ENCODE measurements around the gene CD3D. TPM values are rescaled to one million over a fixed set of nuclear protein-coding genes. Genes with fewer than 3 reads are reported as not detected.
A peak's percentile ranks its signal among the peaks of the same experiment; 100 is the strongest.

CD3D gene
- total and polyA plus RNA-seq, 7 donors, result 0.12 to 0.81 (median 0.32) TPM; not detected in 1

DNA sequence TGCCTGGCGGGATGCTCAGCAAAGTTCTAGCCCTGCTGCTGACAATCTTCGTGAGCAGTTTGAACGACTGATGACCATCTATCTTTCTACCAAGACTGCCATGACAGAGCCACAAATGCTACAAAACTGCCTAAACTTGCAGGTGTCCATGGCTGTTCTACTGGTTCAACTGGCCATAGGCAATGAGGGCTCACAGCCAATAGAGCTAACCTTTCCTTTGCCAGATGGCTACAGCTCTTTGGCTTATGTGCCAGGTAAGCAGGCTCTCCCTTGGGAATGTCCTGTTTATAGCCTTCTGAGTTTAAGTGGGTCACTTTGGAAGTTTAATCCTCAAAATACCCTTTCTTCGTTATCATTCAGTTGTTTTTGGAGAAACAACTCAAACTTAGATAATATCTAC, 37.0 kb upstream of the CD3D start:
- Histone ChIP-seq H3K4me1 (peaks cover 9% of the 10 kb centered on the region), H3K9me3 (no peaks in the 10 kb centered on the region), H3K36me3 (ENCODE audit: insufficient read depth in 1 of 2, low read depth in 1 of 2) (peaks cover 19 to 95% of the 10 kb centered on the region in 2 donors), H3K4me3 (no peak overlapping the region), H3K27ac (peak overlapping the region; percentile 84), H3K27me3 (ENCODE audit: insufficient read depth in 3 of 3, low read length in 2 of 3) (no peaks in the 10 kb centered on the region)
- peak in 1 of 4 donors; percentile 59 for ATAC-seq
- DNase-seq, result no peak
- TF ChIP-seq, protein P1, sequence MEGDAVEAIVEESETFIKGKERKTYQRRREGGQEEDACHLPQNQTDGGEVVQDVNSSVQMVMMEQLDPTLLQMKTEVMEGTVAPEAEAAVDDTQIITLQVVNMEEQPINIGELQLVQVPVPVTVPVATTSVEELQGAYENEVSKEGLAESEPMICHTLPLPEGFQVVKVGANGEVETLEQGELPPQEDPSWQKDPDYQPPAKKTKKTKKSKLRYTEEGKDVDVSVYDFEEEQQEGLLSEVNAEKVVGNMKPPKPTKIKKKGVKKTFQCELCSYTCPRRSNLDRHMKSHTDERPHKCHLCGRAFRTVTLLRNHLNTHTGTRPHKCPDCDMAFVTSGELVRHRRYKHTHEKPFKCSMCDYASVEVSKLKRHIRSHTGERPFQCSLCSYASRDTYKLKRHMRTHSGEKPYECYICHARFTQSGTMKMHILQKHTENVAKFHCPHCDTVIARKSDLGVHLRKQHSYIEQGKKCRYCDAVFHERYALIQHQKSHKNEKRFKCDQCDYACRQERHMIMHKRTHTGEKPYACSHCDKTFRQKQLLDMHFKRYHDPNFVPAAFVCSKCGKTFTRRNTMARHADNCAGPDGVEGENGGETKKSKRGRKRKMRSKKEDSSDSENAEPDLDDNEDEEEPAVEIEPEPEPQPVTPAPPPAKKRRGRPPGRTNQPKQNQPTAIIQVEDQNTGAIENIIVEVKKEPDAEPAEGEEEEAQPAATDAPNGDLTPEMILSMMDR (IDR thresholded peaks at IDR 0.05), result no peak
- 58 to 81% (median 66%) methylated on average over 4 of the region's 4 CpGs for WGBS, 3 donors
- intact Hi-C loops (cut with DNase I), result no loop called here

DNA sequence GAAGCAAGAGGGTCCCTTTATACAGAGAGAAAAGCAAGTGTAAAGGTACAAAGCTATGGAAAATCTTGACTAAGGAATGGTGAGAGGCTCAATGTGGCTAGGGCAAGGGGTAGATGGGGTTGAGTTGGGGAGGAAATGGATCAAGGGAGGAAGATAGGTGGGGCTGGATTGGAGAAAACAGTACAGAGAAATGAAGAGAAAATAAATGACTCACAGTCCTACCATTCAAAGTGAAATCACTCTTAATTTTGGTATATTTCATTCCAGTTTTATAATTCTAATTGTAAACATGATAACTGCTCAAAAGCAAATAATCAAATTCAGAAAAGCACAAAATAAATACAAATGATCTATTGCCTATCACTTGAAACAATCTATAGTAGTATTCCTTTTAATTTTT, 33.5 kb upstream of the CD3D start:
- intact Hi-C loops (cut with DNase I), result no loop called here

DNA sequence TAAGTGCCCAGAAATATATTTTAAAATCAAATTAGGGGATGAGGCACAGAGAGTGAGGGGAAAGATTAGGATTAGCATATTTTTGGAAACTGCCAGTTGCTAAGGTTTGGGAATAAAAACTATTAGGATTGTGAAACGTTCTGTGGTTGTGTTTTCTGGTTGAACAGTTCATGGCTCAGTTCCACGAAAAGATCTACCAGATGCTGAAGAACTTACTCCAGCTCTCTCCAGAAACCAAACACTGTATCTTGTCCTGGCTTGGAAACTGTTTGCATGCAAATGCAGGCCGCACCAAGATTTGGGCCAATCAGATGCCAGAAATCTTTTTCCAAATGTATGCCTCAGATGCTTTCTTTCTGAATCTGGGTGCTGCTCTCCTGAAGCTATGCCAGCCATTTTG, 32.2 kb upstream of the CD3D start:
- DNase-seq (no peak), ATAC-seq (no peak)
- Histone ChIP-seq H3K4me3 (no peak overlapping the region), H3K27ac (no peak overlapping the region), H3K4me1 (peaks cover 5% of the 10 kb centered on the region), H3K36me3 (ENCODE audit: insufficient read depth in 1 of 2, low read depth in 1 of 2) (peaks cover 22 to 100% of the 10 kb centered on the region in 2 donors), H3K9me3 (no peaks in the 10 kb centered on the region), H3K27me3 (ENCODE audit: insufficient read depth in 3 of 3, low read length in 2 of 3) (no peaks in the 10 kb centered on the region)
- TF ChIP-seq, protein P1 (IDR thresholded peaks at IDR 0.05), result no peak
- intact Hi-C loops (cut with DNase I), result no loop called here
- WGBS, 3 donors, result 70 to 74% (median 70%) methylated on average over 3 of the region's 3 CpGs

More for the DNA sequence above, 33.5 kb upstream of the CD3D start:
- TF ChIP-seq, protein P1 (IDR thresholded peaks at IDR 0.05), result no peak
- H3K4me3 ChIP-seq, result no peak overlapping the region
- peaks cover 9% of the 10 kb centered on the region for H3K4me1 ChIP-seq
- ATAC-seq (no peak), DNase-seq (no peak)
- no peaks in the 10 kb centered on the region for H3K27me3 ChIP-seq (ENCODE audit: insufficient read depth in 3 of 3, low read length in 2 of 3)
- peaks cover 19 to 96% of the 10 kb centered on the region in 2 donors for H3K36me3 ChIP-seq (ENCODE audit: insufficient read depth in 1 of 2, low read depth in 1 of 2)
- no peak overlapping the region for H3K27ac ChIP-seq
- H3K9me3 ChIP-seq, result no peaks in the 10 kb centered on the region

DNA sequence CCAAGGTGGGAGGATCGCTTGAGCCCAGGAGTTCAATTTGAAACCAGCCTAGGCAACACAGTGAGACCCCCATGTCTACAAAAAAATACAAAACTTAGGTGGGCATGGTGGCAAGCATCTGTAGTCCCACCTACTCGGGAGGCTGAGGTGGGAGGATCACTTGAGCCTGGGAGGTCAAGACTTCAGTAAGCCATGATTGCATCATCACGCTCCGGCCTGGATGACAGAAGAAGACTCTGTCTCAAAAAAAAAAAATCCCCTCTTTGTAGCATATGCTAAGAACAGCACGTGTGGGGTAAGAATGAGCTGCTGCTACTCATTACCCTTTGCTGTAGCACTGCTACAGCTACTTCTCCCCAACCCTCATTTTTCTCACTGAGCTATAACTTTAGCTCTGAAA, 31.4 kb upstream of the CD3D start:
- WGBS, 3 donors, result 95 to 96% (median 95%) methylated on average over 5 of the region's 5 CpGs
- TF ChIP-seq, protein P1 (IDR thresholded peaks at IDR 0.05), result no peak

DNA sequence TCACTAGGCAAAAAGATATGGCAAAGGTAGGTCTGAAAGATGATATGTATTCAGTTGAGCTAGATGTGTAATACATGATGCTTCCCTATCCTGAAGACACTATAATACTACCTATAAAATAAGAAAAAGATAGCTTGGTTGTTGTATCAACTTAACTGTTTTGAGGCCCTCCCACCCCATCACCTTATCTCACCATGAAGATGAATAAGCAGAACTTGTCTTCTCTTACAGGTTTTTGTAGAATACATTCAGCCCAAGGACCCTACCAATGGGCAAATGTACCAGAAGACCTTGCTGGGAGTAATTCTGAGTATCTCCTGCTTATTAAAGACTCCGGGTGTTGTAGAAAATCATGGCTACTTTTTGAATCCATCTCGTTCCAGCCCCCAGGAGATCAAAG, 30.8 kb upstream of the CD3D start:
- no peak for ATAC-seq
- H3K4me1 ChIP-seq, result no peaks in the 10 kb centered on the region
- H3K9me3 ChIP-seq, result no peaks in the 10 kb centered on the region
- TF ChIP-seq, protein P1 (IDR thresholded peaks at IDR 0.05), result no peak
- WGBS, 3 donors, result 94 to 99% (median 97%) methylated on average over 2 of the region's 2 CpGs
- no peak overlapping the region for H3K4me3 ChIP-seq
- no peak overlapping the region for H3K27ac ChIP-seq
- intact Hi-C loops (cut with DNase I), result no loop called here
- no peaks in the 10 kb centered on the region for H3K27me3 ChIP-seq (ENCODE audit: insufficient read depth in 3 of 3, low read length in 2 of 3)
- DNase-seq, result no peak
- peaks cover 28 to 100% of the 10 kb centered on the region in 2 donors for H3K36me3 ChIP-seq (ENCODE audit: insufficient read depth in 1 of 2, low read depth in 1 of 2)

More for the DNA sequence above, 31.4 kb upstream of the CD3D start:
- Histone ChIP-seq H3K9me3 (no peaks in the 10 kb centered on the region), H3K4me1 (no peaks in the 10 kb centered on the region), H3K36me3 (ENCODE audit: insufficient read depth in 1 of 2, low read depth in 1 of 2) (peaks cover 27 to 100% of the 10 kb centered on the region in 2 donors), H3K4me3 (no peak overlapping the region), H3K27ac (no peak overlapping the region), H3K27me3 (ENCODE audit: insufficient read depth in 3 of 3, low read length in 2 of 3) (no peaks in the 10 kb centered on the region)
- intact Hi-C loops (cut with DNase I), result no loop called here
- DNase-seq (no peak), ATAC-seq (no peak)

Measured in psoas muscle (tissue), 8 donors.